Stimulated activated CD4-positive, alpha-beta T cell treated with anti-CD3 and anti-CD28 coated beads, Interleukin-4, amount 100 ng/mL, for 4 hours (primary cell): ENCODE measurements around the gene ME3.

Source experiments
- DNase-seq, 2 experiments: peaks; one replicate each; pipeline ENCODE4 v3.0.0-alpha.2; 2020

ME3 gene

GRCh38 chr11:86672007-86672621, at the start of gene ME3:
TSS of gene ME3 (minus strand) at chr11:86672616.
- peak; percentile 43 to 64 for DNase-seq

- no peak for DNase-seq
Measured at GRCh38 chr11:86722006-86722405, 49.6 kb upstream of the ME3 start.

- DNase-seq, result no peak
Measured at GRCh38 chr11:86720546-86720945, 48.1 kb upstream of the ME3 start.

DNA sequence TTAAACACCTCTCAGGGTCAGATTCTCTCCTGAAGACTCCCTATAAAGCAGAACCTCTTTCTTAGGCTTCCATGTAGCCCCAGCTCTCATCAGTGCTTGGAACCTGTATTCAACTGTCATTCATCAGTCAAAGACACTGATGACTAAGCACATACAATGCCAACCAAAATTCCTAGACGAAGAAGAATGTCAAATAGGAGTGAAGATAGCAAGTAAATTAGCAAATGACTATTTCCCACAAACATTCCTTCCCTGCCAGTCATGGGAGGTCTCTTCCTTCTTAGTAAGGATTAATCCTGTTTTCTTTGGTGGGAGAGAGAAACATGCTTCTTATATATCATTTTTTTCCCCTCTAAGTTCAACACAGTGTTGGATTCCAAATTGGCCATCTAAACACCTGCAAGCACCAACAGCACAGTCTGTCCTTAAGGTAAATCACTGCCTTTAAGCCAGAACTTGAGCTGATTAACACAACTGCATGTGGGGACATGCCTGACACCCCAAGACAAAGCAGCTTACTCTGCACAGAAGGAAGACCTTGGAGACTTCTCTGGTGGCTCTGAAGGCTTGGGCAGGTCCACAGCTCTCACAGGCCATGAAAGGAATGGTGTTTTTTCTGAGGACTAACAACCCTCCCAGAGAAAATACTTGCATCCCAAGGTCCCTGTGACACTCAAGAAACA, 47.5 kb upstream of the ME3 start:
- DNase-seq, result no peak

DNA sequence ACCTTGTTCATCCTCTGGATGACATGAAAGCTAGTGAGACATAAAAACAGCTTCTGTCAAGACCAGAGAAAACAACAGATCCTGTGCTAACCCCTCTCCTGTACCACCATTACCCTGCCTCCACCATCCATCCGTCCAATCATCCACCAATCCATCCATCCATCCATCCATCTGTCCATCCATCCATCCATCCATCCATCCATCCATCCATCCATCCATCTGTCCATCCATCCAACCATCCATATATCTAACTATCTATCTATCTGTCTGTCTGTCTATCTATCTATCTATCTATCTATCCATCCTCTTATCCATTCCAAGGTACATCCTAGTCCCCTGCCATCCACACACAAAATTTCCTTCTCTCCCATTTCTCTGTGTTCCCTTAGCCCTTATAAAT, 46.6 kb upstream of the ME3 start:
- DNase-seq, result no peak

GRCh38 chr11:86718521-86718920, 46.1 kb upstream of the ME3 start:
- no peak for DNase-seq

DNA sequence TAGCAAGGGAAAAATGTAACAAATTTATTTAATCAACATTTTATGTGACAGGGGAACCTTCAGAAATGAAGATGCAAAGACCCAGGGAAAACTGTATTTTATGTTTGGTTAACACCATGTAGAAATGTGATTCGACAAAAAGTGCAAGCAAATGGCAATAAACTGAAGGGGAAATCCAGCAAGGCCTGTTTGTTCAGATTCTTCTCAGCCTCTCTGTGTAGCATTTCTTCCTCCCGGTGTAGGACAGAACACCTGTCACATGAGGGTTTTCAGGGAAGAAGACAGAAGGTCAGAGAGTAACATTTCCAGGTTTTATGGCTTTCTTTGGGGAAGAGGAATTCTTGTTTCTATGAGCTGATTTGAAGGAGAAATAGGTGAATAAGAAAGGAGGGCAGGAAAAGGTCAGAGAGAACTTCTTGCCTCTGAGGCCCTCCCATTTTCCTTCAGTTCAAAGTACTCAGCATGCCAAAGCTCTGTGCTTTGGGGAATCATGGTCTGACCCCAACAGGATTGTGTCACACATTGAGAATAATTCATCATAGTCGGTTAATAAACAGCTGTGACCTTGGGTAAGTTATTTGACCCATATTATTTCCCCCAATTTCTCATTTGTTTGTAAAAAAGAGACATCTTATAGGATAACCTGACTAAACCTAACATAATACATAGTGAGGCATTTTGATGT, 45.5 kb upstream of the ME3 start:
- DNase-seq, result no peak

DNA sequence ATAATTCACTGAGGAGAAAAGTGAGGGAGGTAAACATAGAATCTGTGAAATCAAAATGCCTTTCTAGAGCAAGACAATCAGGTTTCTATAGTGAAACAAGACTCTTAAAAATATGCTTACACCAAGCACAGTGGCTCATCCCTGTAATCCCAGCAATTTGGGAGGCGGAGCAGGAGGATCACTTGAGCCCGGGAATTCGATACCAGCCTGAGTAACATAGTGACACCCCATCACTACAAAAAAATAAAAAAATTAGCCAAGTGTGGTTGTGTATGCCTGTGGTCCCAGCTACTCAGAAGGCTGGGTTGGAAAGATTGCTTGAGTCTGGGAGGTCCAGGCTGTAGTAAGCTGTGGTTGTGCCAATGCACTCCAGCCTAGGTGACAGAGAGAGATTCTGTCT, 43.2 kb upstream of the ME3 start:
- no peak for DNase-seq

DNA sequence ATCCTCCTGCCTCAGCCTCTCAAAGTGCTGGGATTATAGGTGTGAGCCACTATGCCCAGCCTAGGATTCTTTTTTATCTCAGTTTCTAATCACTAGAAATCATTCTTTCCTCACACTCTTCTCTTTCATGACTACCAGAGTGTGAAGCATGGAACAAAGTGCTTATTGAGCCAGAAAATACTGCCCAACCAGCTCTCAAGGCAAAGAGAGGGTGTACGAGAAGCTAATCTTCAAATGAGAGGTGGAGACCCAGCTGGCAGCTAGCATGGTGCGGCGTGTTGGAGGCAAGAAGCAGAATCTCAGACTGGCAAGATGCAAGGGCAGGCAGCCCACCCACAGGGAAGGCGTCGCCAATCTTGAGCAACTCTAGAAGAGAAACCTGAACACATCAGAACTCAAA, 41.1 kb upstream of the ME3 start:
- DNase-seq, result no peak

GRCh38 chr11:86710936-86711335, 38.5 kb upstream of the ME3 start:
- DNase-seq, result no peak

- no peak for DNase-seq
Measured at GRCh38 chr11:86708669-86709068, 36.3 kb upstream of the ME3 start.

DNA sequence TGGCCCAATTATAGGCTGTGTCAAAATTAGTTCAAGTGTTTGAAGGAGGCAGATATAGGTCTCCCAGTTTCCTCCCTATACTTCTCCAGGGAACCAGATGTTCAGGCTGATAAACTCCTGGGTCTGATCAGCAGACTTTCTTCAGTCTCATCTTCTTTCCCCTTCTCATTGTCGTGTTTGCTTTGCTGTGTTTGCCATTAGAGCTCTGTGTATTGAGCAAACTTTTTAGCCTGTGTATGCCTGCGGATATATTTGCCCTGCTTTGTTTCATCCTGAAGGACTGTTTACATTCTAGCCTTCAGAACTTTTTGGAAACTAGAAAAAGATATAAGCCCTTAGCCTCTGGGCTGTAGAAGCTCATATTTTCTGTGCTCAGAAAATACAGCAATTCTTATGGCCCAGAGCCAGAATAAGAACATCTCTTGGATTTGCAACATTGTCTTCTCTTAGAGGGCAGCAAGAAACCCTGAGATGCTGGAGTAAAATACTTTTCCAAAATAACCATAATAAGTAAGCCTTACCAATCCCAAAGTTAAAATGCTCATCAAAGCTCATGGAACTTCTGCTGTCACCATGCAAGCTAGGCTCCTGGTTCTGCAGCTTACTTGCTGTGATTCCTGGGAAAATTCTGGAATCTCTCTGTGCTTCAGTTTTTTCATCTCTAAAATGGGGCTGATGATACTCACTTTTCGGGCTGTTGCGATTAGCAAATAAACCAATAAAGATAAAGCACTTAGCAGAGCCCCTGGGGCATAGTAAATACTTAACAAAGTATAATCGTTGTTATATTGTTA, 34.1 kb upstream of the ME3 start:
- DNase-seq, result no peak

- no peak for DNase-seq
Measured at GRCh38 chr11:86704710-86705109, 32.3 kb upstream of the ME3 start.

DNA sequence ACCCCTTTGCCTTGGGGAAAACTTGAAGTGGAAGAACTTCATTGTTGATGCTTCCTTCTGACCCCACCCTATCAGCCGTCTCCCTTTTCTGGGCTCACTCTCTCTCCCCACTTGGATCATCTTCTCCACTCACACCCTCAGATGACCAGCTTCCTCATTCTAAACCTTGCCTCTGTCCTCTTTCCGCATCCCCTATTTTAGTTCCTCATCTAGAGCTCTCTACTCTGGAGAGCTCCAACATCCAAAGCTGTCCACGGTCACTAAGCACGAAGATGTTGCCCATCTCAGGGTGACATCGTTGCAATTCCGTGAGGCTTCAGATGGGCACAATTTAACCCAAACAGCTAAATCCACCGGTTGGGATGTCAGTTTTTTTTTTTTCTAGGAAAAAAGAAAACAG, 31.6 kb upstream of the ME3 start:
- no peak for DNase-seq

DNA sequence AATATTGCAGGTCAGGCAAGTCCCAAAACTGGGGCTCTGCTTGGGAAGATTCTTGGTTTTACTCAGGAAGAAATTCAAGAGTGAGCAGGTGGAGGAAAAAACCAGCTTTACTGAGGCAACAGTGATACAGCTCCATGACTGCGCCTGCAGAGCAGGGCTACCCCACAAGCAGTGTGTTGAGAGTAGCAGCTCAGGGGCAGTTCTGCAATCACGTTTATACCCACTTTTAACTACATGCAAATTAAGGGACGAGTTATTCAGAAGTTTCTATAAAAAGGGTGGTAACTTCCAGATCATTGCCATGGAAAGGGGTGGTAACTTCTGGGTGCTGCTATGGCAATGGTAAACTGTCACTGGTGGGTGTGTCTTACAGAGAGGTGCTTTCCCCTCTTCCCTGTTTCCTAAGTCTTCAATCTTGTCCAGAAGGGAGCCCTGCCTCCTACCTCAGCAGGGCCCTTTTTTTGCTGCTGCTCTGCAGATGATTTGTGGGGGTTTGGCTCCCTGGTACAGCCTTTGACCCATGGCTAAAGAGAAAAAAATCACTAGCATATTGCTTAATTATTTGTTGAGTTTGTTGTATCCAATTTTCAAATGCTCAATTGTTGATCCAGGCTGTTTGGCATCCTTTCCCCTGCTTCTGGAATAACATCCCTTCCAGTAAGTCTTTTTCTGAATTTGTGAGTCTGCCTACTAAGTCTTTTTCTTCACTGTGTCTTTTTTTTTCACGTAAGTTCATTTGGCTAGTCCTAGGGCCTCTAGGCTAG, 30.0 kb upstream of the ME3 start:
- no peak for DNase-seq

DNA sequence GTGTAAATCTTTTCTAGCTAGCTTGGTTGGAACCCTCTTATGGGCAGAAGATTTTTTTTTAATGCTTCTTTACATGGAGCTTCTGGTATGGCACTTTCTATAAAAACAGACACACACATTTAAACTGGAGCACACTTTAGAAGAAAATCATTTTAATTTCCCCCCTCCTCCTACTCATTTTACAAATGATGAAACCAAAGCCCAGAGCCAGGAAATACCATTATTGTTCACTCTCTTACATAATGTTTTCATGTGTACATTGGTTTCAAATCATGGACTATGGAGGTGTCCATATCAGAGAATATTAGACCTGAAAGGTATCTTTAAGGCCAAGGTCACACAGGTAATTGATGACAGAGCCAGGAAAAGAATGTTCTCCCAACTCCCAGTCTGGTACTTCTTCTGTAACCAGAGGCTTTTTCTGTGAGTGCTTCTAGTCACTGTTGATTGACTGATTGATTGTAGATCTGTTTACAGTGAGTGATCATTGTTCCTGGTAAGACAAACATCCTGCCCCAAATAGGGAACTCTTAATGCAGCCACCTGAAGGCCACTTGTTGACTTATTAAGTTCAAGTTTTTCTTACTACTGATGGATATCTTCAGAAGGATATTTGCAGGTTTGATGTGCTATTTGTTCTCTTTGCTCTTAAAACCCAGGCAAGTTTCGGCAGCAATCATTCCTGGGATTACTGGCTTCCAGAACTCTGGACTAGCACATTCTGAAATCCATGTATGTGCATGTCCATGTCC, 26.8 kb upstream of the ME3 start:
- no peak for DNase-seq

- DNase-seq, result no peak
Measured at GRCh38 chr11:86698639-86699038, 26.2 kb upstream of the ME3 start.

DNA sequence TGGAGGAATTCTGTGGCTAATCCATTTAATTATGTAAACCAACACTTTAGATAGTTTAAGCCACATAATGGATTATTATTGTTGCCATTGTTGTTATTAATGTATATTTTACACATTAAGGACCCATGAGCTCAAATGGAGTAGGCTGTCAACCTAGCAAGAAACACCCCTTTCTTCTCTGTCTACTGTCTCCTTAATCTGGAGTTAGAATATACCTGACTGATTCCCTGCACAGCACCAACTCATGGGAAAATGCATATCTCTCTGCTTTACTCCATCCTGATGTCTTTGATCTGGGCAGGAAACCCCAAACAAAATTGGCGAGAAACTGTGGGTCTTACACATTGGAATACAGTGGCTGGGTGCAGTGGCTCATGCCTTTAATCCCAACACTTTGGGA, 24.0 kb upstream of the ME3 start:
- DNase-seq, result no peak

DNA sequence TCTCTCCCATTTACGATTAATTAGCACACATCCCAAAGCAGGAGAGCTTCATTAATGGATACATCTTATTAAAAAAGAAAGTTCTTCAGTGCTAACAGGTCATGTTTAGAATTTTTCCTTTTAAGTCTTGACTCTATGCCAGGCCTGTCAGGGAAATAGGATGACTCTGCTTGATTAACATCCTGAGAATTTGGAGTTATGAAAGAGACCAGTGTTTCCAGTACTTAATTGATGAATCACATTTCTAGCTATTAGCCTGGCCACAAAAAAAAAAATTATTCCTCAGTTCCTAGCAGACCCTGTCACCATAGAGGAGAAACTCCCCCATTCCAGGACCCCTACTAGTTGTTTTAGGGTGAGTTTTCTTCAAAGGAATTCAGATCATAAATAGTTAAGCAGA, 23.6 kb upstream of the ME3 start:
- DNase-seq, result no peak

GRCh38 chr11:86695373-86695772, 23.0 kb upstream of the ME3 start:
- DNase-seq, result no peak

GRCh38 chr11:86693518-86693917, 21.1 kb upstream of the ME3 start:
- no peak for DNase-seq

GRCh38 chr11:86692746-86693145, 20.3 kb upstream of the ME3 start:
- DNase-seq, result no peak
